Dermis lymphatic vessel endothelial cell (primary cell): ENCODE data around the gene OR5B21. TPM values are rescaled to one million over a fixed set of nuclear protein-coding genes. Genes with fewer than 3 reads are reported as not detected.

Experiments used
- total RNA-seq: library from RNA; depleted of rRNA; stranded (reverse); fragments of >200 nt; gene quantifications from 2 replicates; pipeline ENCODE4 v1.2.1, GENCODE V29; 2014

OR5B21 gene
- total RNA-seq, result not detected in 2 replicates

GRCh38 chr11:58508005-58508404 lies at the start of gene OR5B21:
Gene OR5B21 (minus strand): TSS chr11:58508105. CDS start chr11:58508105, 0 bp downstream.

Other genes with a start within 250 kb of the OR5B21 start
- not detected in 2 replicates for gene OR10W1, start 239.8 kb downstream of the OR5B21 start, total RNA-seq
- not detected in 2 replicates for gene OR5B17, start 149.0 kb downstream of the OR5B21 start, total RNA-seq
- not detected in 2 replicates for gene OR5B3, start 101.2 kb downstream of the OR5B21 start, total RNA-seq
- not detected in 2 replicates for gene OR5B2, start 80.0 kb downstream of the OR5B21 start, total RNA-seq
- gene OR5B12, start 65.9 kb downstream of the OR5B21 start, total RNA-seq, result not detected in 2 replicates
- gene LPXN, start 67.8 kb upstream of the OR5B21 start, total RNA-seq, result 2.4 and 3.0 TPM in 2 replicates
- gene ZFP91, start 71.0 kb upstream of the OR5B21 start, total RNA-seq, result 39.3 and 39.7 TPM in 2 replicates
- gene CNTF, start 114.6 kb upstream of the OR5B21 start, total RNA-seq, result 1.5 and 1.6 TPM in 2 replicates
- not detected in 2 replicates for gene GLYAT, start 223.8 kb upstream of the OR5B21 start, total RNA-seq